HG03139 (cell line): ENCODE results near the gene TXNL4A.

Experiments
- ATAC-seq: cut with Tn5 transposase; IDR thresholded peaks from one replicate; pipeline ENCODE4 v1.9.1; 2021; ENCODE audit not compliant: unreplicated experiment

Gene TXNL4A

GRCh38 chr18:79937103-79937860, 51.1 kb downstream of the TXNL4A start:
- ATAC-seq = no peak

GRCh38 chr18:79936641-79937040, 51.7 kb downstream of the TXNL4A start:
- ATAC-seq = no peak

- ATAC-seq = no peak
Measured at GRCh38 chr18:79935925-79936324, 52.4 kb downstream of the TXNL4A start.

GRCh38 chr18:79935499-79935898, 52.9 kb downstream of the TXNL4A start:
- no peak for ATAC-seq

- ATAC-seq = no peak
Measured at GRCh38 chr18:79935098-79935480, 53.3 kb downstream of the TXNL4A start.

GRCh38 chr18:79934311-79935097, 53.9 kb downstream of the TXNL4A start:
- ATAC-seq = no peak

GRCh38 chr18:79933765-79934164, 54.6 kb downstream of the TXNL4A start:
- ATAC-seq = no peak

GRCh38 chr18:79932907-79933306, 55.5 kb downstream of the TXNL4A start:
- no peak for ATAC-seq

GRCh38 chr18:79931475-79931874, 56.9 kb downstream of the TXNL4A start:
- no peak for ATAC-seq

- ATAC-seq = no peak
Measured at GRCh38 chr18:79930020-79930642, 58.2 kb downstream of the TXNL4A start.

- no peak for ATAC-seq
Measured at GRCh38 chr18:79928563-79928960, 59.8 kb downstream of the TXNL4A start.

GRCh38 chr18:79927607-79928562, 60.5 kb downstream of the TXNL4A start:
- no peak for ATAC-seq

- no peak for ATAC-seq
Measured at GRCh38 chr18:79926715-79927606, 61.4 kb downstream of the TXNL4A start.

- no peak for ATAC-seq
Measured at GRCh38 chr18:79926306-79926705, 62.1 kb downstream of the TXNL4A start.

GRCh38 chr18:79924814-79925731, 63.3 kb downstream of the TXNL4A start:
- ATAC-seq = no peak

- ATAC-seq = no peak
Measured at GRCh38 chr18:79923896-79924585, 64.3 kb downstream of the TXNL4A start.

- no peak for ATAC-seq
Measured at GRCh38 chr18:79922971-79923411, 65.4 kb downstream of the TXNL4A start.
